ENCODE data around the gene ALK. TPM values are rescaled to one million over a fixed set of nuclear protein-coding genes. Genes with fewer than 3 reads are reported as not detected.
A peak's percentile ranks its signal among the peaks of the same experiment; 100 is the strongest.

Gene ALK
- total RNA-seq, 1 donor from 2014 or later = 9.6 TPM

DNA sequence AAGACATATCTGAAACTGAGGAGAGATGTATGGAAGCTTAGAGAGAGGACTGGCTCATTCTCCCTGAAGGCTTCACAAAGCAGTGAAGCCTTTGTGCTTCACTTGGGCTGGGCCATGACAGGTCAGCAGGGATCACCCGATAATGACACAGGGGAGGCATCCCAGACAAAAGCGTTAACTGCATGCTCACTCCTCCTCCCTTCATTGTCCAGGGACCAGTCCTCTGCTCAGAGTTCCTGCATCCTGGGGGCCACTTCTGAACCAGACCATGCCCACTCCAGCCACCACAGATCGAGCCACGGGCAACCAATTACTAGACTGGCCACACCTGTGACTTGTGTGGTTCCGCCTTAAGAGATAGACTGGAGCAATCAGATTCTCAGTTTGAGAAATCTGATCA, 570.1 kb downstream of the ALK start:
- Mint-ChIP-seq H3K4me1 (ENCODE audit: low read depth, unreplicated experiment) (peaks cover 52% of the 10 kb centered on the region), H3K9me3 (ENCODE audit: unreplicated experiment) (peaks cover 9% of the 10 kb centered on the region), H3K4me3 (ENCODE audit: unreplicated experiment) (no peak overlapping the region), H3K27ac (ENCODE audit: unreplicated experiment) (peak overlapping the region; percentile 77), H3K36me3 (ENCODE audit: unreplicated experiment) (no peaks in the 10 kb centered on the region), H3K27me3 (ENCODE audit: unreplicated experiment) (peaks cover 6% of the 10 kb centered on the region)
- no peak for DNase-seq
- TF ChIP-seq, protein P1, sequence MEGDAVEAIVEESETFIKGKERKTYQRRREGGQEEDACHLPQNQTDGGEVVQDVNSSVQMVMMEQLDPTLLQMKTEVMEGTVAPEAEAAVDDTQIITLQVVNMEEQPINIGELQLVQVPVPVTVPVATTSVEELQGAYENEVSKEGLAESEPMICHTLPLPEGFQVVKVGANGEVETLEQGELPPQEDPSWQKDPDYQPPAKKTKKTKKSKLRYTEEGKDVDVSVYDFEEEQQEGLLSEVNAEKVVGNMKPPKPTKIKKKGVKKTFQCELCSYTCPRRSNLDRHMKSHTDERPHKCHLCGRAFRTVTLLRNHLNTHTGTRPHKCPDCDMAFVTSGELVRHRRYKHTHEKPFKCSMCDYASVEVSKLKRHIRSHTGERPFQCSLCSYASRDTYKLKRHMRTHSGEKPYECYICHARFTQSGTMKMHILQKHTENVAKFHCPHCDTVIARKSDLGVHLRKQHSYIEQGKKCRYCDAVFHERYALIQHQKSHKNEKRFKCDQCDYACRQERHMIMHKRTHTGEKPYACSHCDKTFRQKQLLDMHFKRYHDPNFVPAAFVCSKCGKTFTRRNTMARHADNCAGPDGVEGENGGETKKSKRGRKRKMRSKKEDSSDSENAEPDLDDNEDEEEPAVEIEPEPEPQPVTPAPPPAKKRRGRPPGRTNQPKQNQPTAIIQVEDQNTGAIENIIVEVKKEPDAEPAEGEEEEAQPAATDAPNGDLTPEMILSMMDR (IDR thresholded peaks at IDR 0.05; ENCODE audit: partially characterized antibody, unreplicated experiment) = no peak

DNA sequence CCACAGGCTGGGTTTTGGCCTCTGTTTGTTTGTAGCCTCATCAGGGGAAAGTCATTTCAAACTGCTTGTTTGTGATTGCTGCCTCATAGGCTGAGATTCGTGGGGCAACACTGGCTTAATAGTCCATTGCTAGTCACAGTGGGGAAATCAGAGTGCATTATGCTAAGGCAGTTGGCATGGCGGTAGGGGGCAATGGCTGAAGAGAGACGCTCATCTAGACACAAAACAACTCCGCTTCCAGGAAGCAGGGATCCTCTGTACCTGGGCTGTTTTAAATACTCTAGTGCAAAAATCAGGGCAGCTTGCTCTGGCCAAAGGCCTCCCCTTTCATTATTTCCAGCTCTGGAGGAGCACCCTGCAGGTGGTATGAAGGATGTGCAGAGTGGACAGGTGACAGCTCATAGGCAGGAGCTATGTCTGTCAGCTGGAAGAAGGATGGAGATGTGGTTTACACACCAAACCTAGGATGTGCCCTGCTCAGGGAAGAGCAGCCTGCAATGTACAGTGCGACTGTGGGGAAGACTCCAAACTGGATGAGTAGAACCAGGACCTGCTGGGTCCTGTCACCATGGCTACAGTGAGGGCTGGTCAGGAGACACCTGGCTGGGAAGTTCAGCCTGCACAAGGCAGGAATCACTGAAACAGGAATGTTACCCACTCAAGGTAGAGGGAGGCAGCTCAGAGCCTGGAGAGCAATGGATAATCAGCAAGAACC, 571.9 kb downstream of the ALK start:
- H3K27me3 Mint-ChIP-seq (ENCODE audit: unreplicated experiment) = peaks cover 4% of the 10 kb centered on the region
- no peak for DNase-seq
- TF ChIP-seq, protein P1 (IDR thresholded peaks at IDR 0.05; ENCODE audit: partially characterized antibody, unreplicated experiment) = no peak
- H3K9me3 Mint-ChIP-seq (ENCODE audit: unreplicated experiment) = peaks cover 9% of the 10 kb centered on the region
- H3K4me3 Mint-ChIP-seq (ENCODE audit: unreplicated experiment) = no peak overlapping the region
- peaks cover 56% of the 10 kb centered on the region for H3K4me1 Mint-ChIP-seq (ENCODE audit: low read depth, unreplicated experiment)
- no peak overlapping the region for H3K27ac Mint-ChIP-seq (ENCODE audit: unreplicated experiment)
- H3K36me3 Mint-ChIP-seq (ENCODE audit: unreplicated experiment) = no peaks in the 10 kb centered on the region

DNA sequence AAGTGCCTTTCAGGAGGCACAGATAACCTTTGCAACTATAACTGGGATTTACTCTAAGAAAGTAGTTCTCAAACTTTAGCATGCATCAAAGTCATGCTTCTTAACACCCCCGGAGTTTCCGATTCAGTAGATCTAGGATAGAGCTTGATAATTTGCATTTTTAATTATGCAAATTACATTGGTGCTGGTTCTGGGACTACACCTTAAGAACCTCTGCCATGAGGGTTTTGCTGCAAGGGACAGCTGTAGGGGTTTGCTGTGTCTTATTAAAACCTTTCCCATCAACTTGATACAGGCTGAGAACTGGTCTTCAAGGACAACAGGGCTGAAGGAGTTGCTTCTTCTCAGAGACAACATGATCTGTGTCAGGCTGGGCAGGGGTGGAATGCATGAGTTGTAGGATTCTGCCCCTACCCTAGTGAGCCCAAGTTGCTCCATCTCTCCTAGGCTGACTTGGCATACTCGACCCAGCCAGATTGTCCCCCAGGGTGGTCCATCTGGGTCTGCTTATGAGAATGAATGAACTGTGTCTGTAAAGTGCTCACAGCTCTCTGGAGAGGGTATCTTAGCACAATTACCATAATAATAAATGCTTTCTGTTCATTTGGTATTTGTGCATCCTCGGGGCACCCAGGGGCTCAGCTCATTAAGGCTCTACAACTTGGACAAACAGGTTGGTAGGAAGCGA, 573.5 kb downstream of the ALK start:
- Mint-ChIP-seq H3K9me3 (ENCODE audit: unreplicated experiment) (peaks cover 9% of the 10 kb centered on the region), H3K27ac (ENCODE audit: unreplicated experiment) (peak overlapping the region; percentile 22), H3K27me3 (ENCODE audit: unreplicated experiment) (peaks cover 4% of the 10 kb centered on the region), H3K36me3 (ENCODE audit: unreplicated experiment) (no peaks in the 10 kb centered on the region), H3K4me1 (ENCODE audit: low read depth, unreplicated experiment) (peaks cover 52% of the 10 kb centered on the region), H3K4me3 (ENCODE audit: unreplicated experiment) (peak overlapping the region; percentile 34)
- TF ChIP-seq, protein P1 (IDR thresholded peaks at IDR 0.05; ENCODE audit: partially characterized antibody, unreplicated experiment) = no peak
- no peak for DNase-seq

DNA sequence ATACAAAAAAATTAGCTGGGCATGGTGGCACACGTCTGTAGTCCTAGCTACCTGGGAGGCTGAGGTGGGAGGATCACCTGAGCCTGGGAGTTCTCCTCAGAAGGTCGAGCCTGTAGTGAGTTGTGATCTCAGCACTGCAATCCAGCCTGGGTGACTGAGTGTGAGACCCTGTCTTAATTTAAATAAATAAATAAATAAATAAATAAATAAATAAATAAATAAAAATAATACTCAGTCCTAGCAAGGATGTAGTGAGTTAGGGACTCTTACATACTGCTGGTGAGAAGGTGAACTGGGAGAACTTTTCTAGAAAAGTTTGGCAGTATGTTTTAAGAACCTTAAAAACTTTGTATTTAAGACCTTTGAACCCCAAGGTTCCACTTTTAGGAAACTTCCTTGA, 576.1 kb downstream of the ALK start:
- no peak for DNase-seq
- H3K4me1 Mint-ChIP-seq (ENCODE audit: low read depth, unreplicated experiment) = peaks cover 35% of the 10 kb centered on the region
- H3K27me3 Mint-ChIP-seq (ENCODE audit: unreplicated experiment) = peaks cover 6% of the 10 kb centered on the region
- H3K27ac Mint-ChIP-seq (ENCODE audit: unreplicated experiment) = no peak overlapping the region
- H3K9me3 Mint-ChIP-seq (ENCODE audit: unreplicated experiment) = peaks cover 1% of the 10 kb centered on the region
- H3K36me3 Mint-ChIP-seq (ENCODE audit: unreplicated experiment) = no peaks in the 10 kb centered on the region
- TF ChIP-seq, protein P1 (IDR thresholded peaks at IDR 0.05; ENCODE audit: partially characterized antibody, unreplicated experiment) = no peak
- H3K4me3 Mint-ChIP-seq (ENCODE audit: unreplicated experiment) = no peak overlapping the region

DNA sequence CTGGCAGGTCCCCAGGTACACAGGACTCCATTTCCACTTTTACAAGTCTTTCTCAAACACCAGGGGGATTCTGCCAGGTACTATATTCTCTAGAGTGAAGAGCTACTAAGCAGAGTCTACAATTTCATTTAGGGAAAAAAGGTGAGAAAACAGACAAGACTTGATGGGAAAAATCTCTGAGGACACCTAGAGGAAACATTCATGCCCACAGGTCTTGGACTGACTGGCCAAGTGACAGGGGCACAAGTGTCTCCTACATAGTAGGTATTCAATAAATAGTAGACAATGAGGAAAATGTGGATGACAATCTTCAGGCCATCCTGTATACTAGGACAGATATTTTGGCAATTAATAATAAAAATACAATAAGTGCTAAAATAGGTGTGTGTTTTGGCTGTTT, 577.6 kb downstream of the ALK start:
- Mint-ChIP-seq H3K4me1 (ENCODE audit: low read depth, unreplicated experiment) (peaks cover 31% of the 10 kb centered on the region), H3K36me3 (ENCODE audit: unreplicated experiment) (no peaks in the 10 kb centered on the region)

More for the DNA sequence above, 577.6 kb downstream of the ALK start:
- no peak for DNase-seq
- H3K9me3 Mint-ChIP-seq (ENCODE audit: unreplicated experiment) = peaks cover 1% of the 10 kb centered on the region
- TF ChIP-seq, protein P1 (IDR thresholded peaks at IDR 0.05; ENCODE audit: partially characterized antibody, unreplicated experiment) = no peak
- peaks cover 6% of the 10 kb centered on the region for H3K27me3 Mint-ChIP-seq (ENCODE audit: unreplicated experiment)
- H3K27ac Mint-ChIP-seq (ENCODE audit: unreplicated experiment) = no peak overlapping the region
- H3K4me3 Mint-ChIP-seq (ENCODE audit: unreplicated experiment) = no peak overlapping the region

Measured in glutamatergic neuron (in vitro differentiated cells).